ENCODE data around the gene AKAP14.
"Not testable (repeated sequence)": the region's sequence is repeated elsewhere in the genome, so short reads cannot be mapped to it uniquely, and the experiment has no call there.

The AKAP14 gene

GRCh38 chrX:119960625-119961024 is 64.9 kb downstream of the AKAP14 start:
- H3K27ac ChIP-seq, result no peak overlapping the region
- no peak for TF ChIP-seq CTCF (conservative IDR thresholded peaks at IDR 0.05)

GRCh38 chrX:119966837-119967236 is 71.1 kb downstream of the AKAP14 start:
- not testable (repeated sequence) for H3K27ac ChIP-seq
